Endothelial cell of umbilical vein (primary cell): ENCODE results near the gene TFF2. TPM values are rescaled to one million over a fixed set of nuclear protein-coding genes. Genes with fewer than 3 reads are reported as not detected.

Experiments used
- BruUV-seq: library from RNA; stranded (reverse); fragments of 400-500 nt; replicated peaks from 2 replicates; lab custom pipeline; 2021; lab: Mats Ljungman, UMichigan
- CTCF ChIA-PET: fragments of 300-600, 350-600 bp; sonication (Branson Sonifier 250); formaldehyde crosslinking; loops from one replicate; lab custom pipeline; 2021; ENCODE audit warnings: antibody characterized with exemption, inconsistent platforms; lab: Charles Lee
- POLR2A ChIA-PET: fragments of 300-600, 350-600 bp; sonication (Branson Sonifier 250); formaldehyde crosslinking; loops from one replicate; lab custom pipeline; 2021; ENCODE audit warnings: antibody characterized with exemption, inconsistent platforms; lab: Charles Lee
- DNase-seq: peaks from one replicate; pipeline ENCODE4 v3.0.0-alpha.2; 2011; ENCODE audit warnings: low read depth, low spot score
- FAIRE-seq: peaks from 2 replicates; lab custom pipeline; 2011; peaks lifted over from hg19 to GRCh38; lab: Jason Lieb, UNC
- H2AFZ ChIP-seq: 2 replicates; pipeline ENCODE4 v1.6.0; 2012; ENCODE audit warnings: low read depth, low read length, control low read depth, inconsistent platforms
- H3K27ac ChIP-seq: 2 replicates; pipeline ENCODE4 v1.5.1; 2011; ENCODE audit warnings: low read depth, mild to moderate bottlenecking, control low read depth, low read length, moderate library complexity; ENCODE audit not compliant: insufficient read depth
- H3K27me3 ChIP-seq, 2 experiments: 2 replicates each; pipeline versions ENCODE4 v1.6.0 to v1.6.1; 2011; ENCODE audit warnings: low read length in 2 of 2, mixed read lengths in 1 of 2; ENCODE audit not compliant: control insufficient read depth in 2 of 2, insufficient read depth in 2 of 2
- H3K36me3 ChIP-seq, 2 experiments: 2 replicates in 1 of 2; 3 replicates in 1 of 2; pipeline ENCODE4 v1.5.1; 2011; ENCODE audit warnings: low read length in 2 of 2, mild to moderate bottlenecking in 1 of 2, moderate library complexity in 1 of 2; ENCODE audit not compliant: control insufficient read depth in 2 of 2, insufficient read depth in 2 of 2; ENCODE audit errors: extremely low read depth in 1 of 2
- H3K4me1 ChIP-seq: 3 replicates; pipeline ENCODE4 v1.5.1; 2011; ENCODE audit warnings: mild to moderate bottlenecking, low read length; ENCODE audit not compliant: control insufficient read depth, insufficient read depth; ENCODE audit errors: extremely low read depth
- H3K4me2 ChIP-seq: 2 replicates; pipeline ENCODE4 v1.6.1; 2011; ENCODE audit warnings: low read length, control low read depth, mixed read lengths; ENCODE audit not compliant: insufficient read depth
- H3K4me3 ChIP-seq, 3 experiments: fragments of 200-600 bp in 1 of 3; sonication (generic), shearing (Covaris generic) in 1 of 3; replicated peaks in 1 of 3; 2 replicates each; pipeline ENCODE4 v1.5.1; 2011 to 2016; ENCODE audit warnings: control low read depth in 3 of 3, low read length in 3 of 3, mild to moderate bottlenecking in 2 of 3, inconsistent platforms in 1 of 3, low read depth in 1 of 3, moderate library complexity in 1 of 3; ENCODE audit not compliant: insufficient read depth in 1 of 3
- H3K79me2 ChIP-seq: 2 replicates; pipeline ENCODE4 v1.6.0; 2012; ENCODE audit warnings: low read length, inconsistent platforms; ENCODE audit not compliant: control insufficient read depth, insufficient read depth
- H3K9ac ChIP-seq: replicated peaks from 2 replicates; pipeline ENCODE3; 2011; ENCODE audit warnings: low read length, control low read depth; ENCODE audit not compliant: insufficient read depth; ENCODE audit errors: extremely low read depth
- H3K9me1 ChIP-seq: replicated peaks from 3 replicates; pipeline ENCODE4 v1.6.0; 2011; ENCODE audit warnings: mild to moderate bottlenecking, low read length; ENCODE audit not compliant: control insufficient read depth, insufficient read depth; ENCODE audit errors: extremely low read depth
- H3K9me3 ChIP-seq: replicated peaks from 2 replicates; pipeline ENCODE4 v1.5.1; 2012; ENCODE audit warnings: low read length, inconsistent platforms; ENCODE audit not compliant: control insufficient read depth, insufficient read depth
- H4K20me1 ChIP-seq: replicated peaks from 2 replicates; pipeline ENCODE3; 2011; ENCODE audit warnings: mild to moderate bottlenecking, low read length; ENCODE audit not compliant: control insufficient read depth, insufficient read depth; ENCODE audit errors: extremely low read depth
- CTCF ChIP-seq, 2 donors: IDR thresholded peaks; 1 replicate in 1 of 2; 2 replicates in 1 of 2; pipeline ENCODE4 v1.5.1; 2011; ENCODE audit warnings: low read length in 2 of 2, mild to moderate bottlenecking in 2 of 2, moderate library complexity in 2 of 2, control low read depth in 1 of 2, inconsistent platforms in 1 of 2, low read depth in 1 of 2; ENCODE audit not compliant: insufficient read depth in 1 of 2; ENCODE audit errors: extremely low read depth in 1 of 2
- EZH2 ChIP-seq: IDR thresholded peaks from 2 replicates; pipeline ENCODE4 v1.6.1; 2012; ENCODE audit warnings: borderline replicate concordance, low read depth, mild to moderate bottlenecking, moderate library complexity, low read length, inconsistent platforms; ENCODE audit not compliant: severe bottlenecking
- FOS ChIP-seq: IDR thresholded peaks from 2 replicates; pipeline ENCODE4 v1.6.1; 2011; ENCODE audit warnings: mild to moderate bottlenecking, low read length, moderate library complexity, borderline replicate concordance; ENCODE audit not compliant: insufficient read depth
- GATA2 ChIP-seq: IDR thresholded peaks from 2 replicates; pipeline ENCODE4 v1.7.0; 2011; ENCODE audit warnings: low read depth, mild to moderate bottlenecking, moderate library complexity, mixed read lengths, low read length; ENCODE audit not compliant: insufficient read length, insufficient read depth
- JUN ChIP-seq: IDR thresholded peaks from 2 replicates; pipeline ENCODE4 v1.6.1; 2011; ENCODE audit warnings: borderline replicate concordance, low read depth; ENCODE audit not compliant: insufficient read length, insufficient read depth
- MAX ChIP-seq: IDR thresholded peaks from 2 replicates; pipeline ENCODE4 v1.6.1; 2011; ENCODE audit not compliant: insufficient read depth, insufficient read length
- MYC ChIP-seq: IDR thresholded peaks from one replicate; pipeline ENCODE4 v1.6.1; 2011; ENCODE audit warnings: mild to moderate bottlenecking, low read depth, low read length
- POLR2A ChIP-seq: IDR thresholded peaks from 2 replicates; pipeline ENCODE4 v1.6.1; 2012; ENCODE audit warnings: low read depth, mild to moderate bottlenecking, control low read depth, low read length
- POLR2AphosphoS5 ChIP-seq: IDR thresholded peaks from 2 replicates; pipeline ENCODE4 v1.6.1; 2012; ENCODE audit warnings: low read depth, mild to moderate bottlenecking, control low read depth, low read length, moderate library complexity; ENCODE audit not compliant: insufficient read depth
- dilution Hi-C: fragments of 300-500 bp; cut with MboI; formaldehyde crosslinking; loops from one replicate; pipeline ENCODE4 v1.15.0; 2019; ENCODE audit warnings: low sequenced_read_pairs; ENCODE audit not compliant: extremely low pct_ligation_motif_present
- intact Hi-C: fragments of 100-400 bp; cut with micrococcal nuclease; formaldehyde crosslinking; loops from one replicate; pipeline ENCODE4 v1.10.0; 2022
- polyA plus RNA-seq, 4 experiments: library from polyadenylated mRNA; depleted of rRNA in 3 of 4; stranded (reverse) in 3 of 4; unstranded in 1 of 4; fragments of >200 nt; gene quantifications; 2 replicates each; pipeline versions ENCODE4 v1.2.1 to v1.2.3, GENCODE V29; 2011 to 2012; ENCODE audit warnings: missing spikeins in 1 of 4
- total RNA-seq: library from RNA; stranded (reverse); gene quantifications from 2 replicates; pipeline ENCODE4 v1.2.3, GENCODE V29; 2021

Gene TFF2
- total and polyA plus RNA-seq, 2 donors (not counting 3 experiments of a cell fraction or from before 2014, with no cell fraction given), result not detected

- Histone ChIP-seq H4K20me1 (no peaks in the 10 kb centered on the region), H3K9me3 (no peaks in the 10 kb centered on the region), H3K36me3 (no peaks in the 10 kb centered on the region), H3K79me2 (no peaks in the 10 kb centered on the region), H2AFZ (no peak overlapping the region), H3K9ac (no peak overlapping the region), H3K27ac (no peak overlapping the region), H3K9me1 (no peaks in the 10 kb centered on the region), H3K4me2 (no peak overlapping the region), H3K4me1 (no peaks in the 10 kb centered on the region), H3K27me3 (no peaks in the 10 kb centered on the region), H3K4me3 (no peak overlapping the region)
- dilution Hi-C loops, result no loop called here
- no peak for DNase-seq
- intact Hi-C loops, result no loop called here
- ChIA-PET POLR2A (no interaction called here), CTCF (no interaction called here)
- no TSS peak for BruUV-seq
- no peak for FAIRE-seq
- TF ChIP-seq EZH2 (no peak), POLR2AphosphoS5 (no peak), MYC (no peak)
These were observed 6.8 kb downstream of the TFF2 start for GRCh38 chr21:42343963-42344510.

- TF ChIP-seq MAX (no peak), GATA2 (no peak), MYC (no peak), POLR2A (no peak), POLR2AphosphoS5 (no peak), CTCF (IDR thresholded peaks at IDR 0.05; ENCODE audit: extremely low read depth in 1 of 2, insufficient read depth in 1 of 2, low read depth in 1 of 2, low read length in 2 of 2) (no peak), JUN (no peak), EZH2 (no peak), FOS (no peak)
- BruUV-seq, result no TSS peak
- dilution Hi-C loops, result no loop called here
These were observed 7.2 kb downstream of the TFF2 start for GRCh38 chr21:42343556-42343955.

More at GRCh38 chr21:42343556-42343955, 7.2 kb downstream of the TFF2 start:
- Histone ChIP-seq H3K9ac (no peak overlapping the region), H3K36me3 (no peaks in the 10 kb centered on the region), H3K9me1 (no peaks in the 10 kb centered on the region), H2AFZ (no peak overlapping the region), H3K27me3 (no peaks in the 10 kb centered on the region), H3K4me1 (no peaks in the 10 kb centered on the region), H4K20me1 (no peaks in the 10 kb centered on the region), H3K4me3 (no peak overlapping the region), H3K9me3 (no peaks in the 10 kb centered on the region), H3K4me2 (no peak overlapping the region), H3K79me2 (no peaks in the 10 kb centered on the region), H3K27ac (no peak overlapping the region)
- DNase-seq, result no peak
- ChIA-PET POLR2A (no interaction called here), CTCF (no interaction called here)
- intact Hi-C loops, result no loop called here
- no peak for FAIRE-seq
